Measurements from ENCODE around the gene CRELD2.

DNA sequence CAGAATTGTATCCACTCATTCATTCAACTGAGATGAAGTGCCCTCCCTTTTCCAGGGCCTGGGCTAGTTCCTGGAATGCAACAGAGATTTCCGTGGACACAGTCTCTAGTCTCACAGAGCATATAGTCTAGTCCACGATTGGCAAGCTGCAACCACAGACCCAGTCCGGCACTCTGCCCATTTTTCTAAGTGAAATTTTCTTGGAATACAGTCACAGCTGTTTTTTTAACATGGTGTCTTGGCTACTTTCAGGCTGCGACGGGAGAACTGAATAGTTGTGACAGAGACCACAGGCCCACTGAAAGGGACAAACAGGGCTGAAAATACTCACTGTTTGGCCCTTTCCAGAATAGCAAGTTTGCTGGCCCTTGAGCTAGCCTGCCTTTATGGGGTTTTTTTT is 29.4 kb upstream of the CRELD2 start:
- TF ChIP-seq EZH2phosphoT487 (IDR thresholded peaks at IDR 0.05; ENCODE audit: low read length) (no peak), EZH2 (optimal IDR thresholded peaks at IDR 0.05; ENCODE audit: low read depth, low read length) (no peak)
- TF ChIP-seq, protein P1, sequence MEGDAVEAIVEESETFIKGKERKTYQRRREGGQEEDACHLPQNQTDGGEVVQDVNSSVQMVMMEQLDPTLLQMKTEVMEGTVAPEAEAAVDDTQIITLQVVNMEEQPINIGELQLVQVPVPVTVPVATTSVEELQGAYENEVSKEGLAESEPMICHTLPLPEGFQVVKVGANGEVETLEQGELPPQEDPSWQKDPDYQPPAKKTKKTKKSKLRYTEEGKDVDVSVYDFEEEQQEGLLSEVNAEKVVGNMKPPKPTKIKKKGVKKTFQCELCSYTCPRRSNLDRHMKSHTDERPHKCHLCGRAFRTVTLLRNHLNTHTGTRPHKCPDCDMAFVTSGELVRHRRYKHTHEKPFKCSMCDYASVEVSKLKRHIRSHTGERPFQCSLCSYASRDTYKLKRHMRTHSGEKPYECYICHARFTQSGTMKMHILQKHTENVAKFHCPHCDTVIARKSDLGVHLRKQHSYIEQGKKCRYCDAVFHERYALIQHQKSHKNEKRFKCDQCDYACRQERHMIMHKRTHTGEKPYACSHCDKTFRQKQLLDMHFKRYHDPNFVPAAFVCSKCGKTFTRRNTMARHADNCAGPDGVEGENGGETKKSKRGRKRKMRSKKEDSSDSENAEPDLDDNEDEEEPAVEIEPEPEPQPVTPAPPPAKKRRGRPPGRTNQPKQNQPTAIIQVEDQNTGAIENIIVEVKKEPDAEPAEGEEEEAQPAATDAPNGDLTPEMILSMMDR (IDR thresholded peaks at IDR 0.05; ENCODE audit: low read length) = no peak

Measured in MM.1S (cell line).